Smooth muscle cell (in vitro differentiated cells): ENCODE data around the gene ZIC5. TPM values are rescaled to one million over a fixed set of nuclear protein-coding genes. Genes with fewer than 3 reads are reported as not detected.

Experiments used
- DNase-seq: peaks from one replicate; lab custom pipeline; 2025; ENCODE audit not compliant: unreplicated experiment; lab: John Stamatoyannopoulos, UW
- H2AFZ ChIP-seq: fragments of 200-600 bp; sonication (generic); 2 replicates; pipeline ENCODE4 v1.6.0; 2016; ENCODE audit warnings: antibody characterized with exemption, low read depth, mild to moderate bottlenecking
- H3F3A ChIP-seq: fragments of 200-600 bp; sonication (generic); 2 replicates; pipeline ENCODE4 v1.6.0; 2017; ENCODE audit warnings: antibody characterized with exemption, low read depth
- H3K27ac ChIP-seq: fragments of 200-600 bp; sonication (generic); 2 replicates; pipeline ENCODE4 v1.5.1; 2016; ENCODE audit warnings: low read depth, mild to moderate bottlenecking
- H3K27me3 ChIP-seq: fragments of 200-600 bp; sonication (generic); 2 replicates; pipeline ENCODE4 v1.6.1; 2016; ENCODE audit warnings: low read depth, mild to moderate bottlenecking
- H3K36me3 ChIP-seq: fragments of 200-600 bp; sonication (generic); 2 replicates; pipeline ENCODE4 v1.5.1; 2016; ENCODE audit warnings: low read depth
- H3K4me1 ChIP-seq: fragments of 200-600 bp; sonication (generic); 2 replicates; pipeline ENCODE4 v1.5.1; 2016; ENCODE audit warnings: low read depth
- H3K4me2 ChIP-seq: fragments of 200-600 bp; sonication (generic); 2 replicates; pipeline ENCODE4 v1.6.0; 2016; ENCODE audit warnings: mild to moderate bottlenecking
- H3K4me3 ChIP-seq: fragments of 200-600 bp; sonication (generic); 2 replicates; pipeline ENCODE4 v1.5.1; 2016; ENCODE audit warnings: mild to moderate bottlenecking
- H3K79me2 ChIP-seq: fragments of 200-600 bp; sonication (generic); 2 replicates; pipeline ENCODE4 v1.6.0; 2016; ENCODE audit warnings: low read depth, mild to moderate bottlenecking
- H3K9ac ChIP-seq: fragments of 200-600 bp; sonication (generic); 2 replicates; pipeline ENCODE4 v1.6.0; 2016; ENCODE audit warnings: low read depth
- H3K9me3 ChIP-seq: fragments of 200-600 bp; sonication (generic); replicated peaks from 2 replicates; pipeline ENCODE4 v1.5.1; 2016; ENCODE audit warnings: low read depth
- H4K20me1 ChIP-seq: fragments of 200-600 bp; sonication (generic); 2 replicates; pipeline ENCODE4 v1.6.0; 2016; ENCODE audit warnings: low read depth
- WGBS: methylation state at CpG from one replicate; pipeline ENCODE4 v1.1.7; 2016; ENCODE audit warnings: low lambda C conversion rate; 5-methylcytosine and 5-hydroxymethylcytosine counted together
- polyA plus RNA-seq: library from polyadenylated mRNA; unstranded; fragments of >200 nt; fragmentation: Nextera tagmentation; extraction: Ambion mirVana; gene quantifications from 2 replicates; pipeline ENCODE4 v1.2.1, GENCODE V29; 2016
- total RNA-seq: library from RNA; depleted of rRNA; stranded (reverse); fragments of >200 nt; gene quantifications from 2 replicates; pipeline ENCODE4 v1.2.3, GENCODE V29; 2014
- TF ChIP-seq, protein P1 (sequence below): fragments of 200-600 bp; sonication (generic); IDR thresholded peaks from 2 replicates; pipeline ENCODE4 v1.5.1; 2017; ENCODE audit warnings: borderline replicate concordance, mild to moderate bottlenecking, antibody characterized with exemption; ENCODE audit not compliant: insufficient read depth, poor library complexity, severe bottlenecking

ZIC5 gene
- total and polyA plus RNA-seq, 2 experiments from 2014 or later, result not detected

GRCh38 chr13:99935772-99936171 is 35.8 kb downstream of the ZIC5 start:
- Histone ChIP-seq H3K4me3 (no peak overlapping the region), H3K27ac (no peak overlapping the region), H3K27me3 (peaks cover 5% of the 10 kb centered on the region), H3K9me3 (no peaks in the 10 kb centered on the region), H2AFZ (no peak overlapping the region), H3K4me1 (no peaks in the 10 kb centered on the region), H3K9ac (no peak overlapping the region), H4K20me1 (no peaks in the 10 kb centered on the region), H3F3A (no peaks in the 10 kb centered on the region), H3K4me2 (no peak overlapping the region), H3K79me2 (no peaks in the 10 kb centered on the region), H3K36me3 (no peaks in the 10 kb centered on the region)
- no peak for DNase-seq
- WGBS, result 82% methylated on average over 2 of the region's 2 CpGs
- TF ChIP-seq, protein P1, sequence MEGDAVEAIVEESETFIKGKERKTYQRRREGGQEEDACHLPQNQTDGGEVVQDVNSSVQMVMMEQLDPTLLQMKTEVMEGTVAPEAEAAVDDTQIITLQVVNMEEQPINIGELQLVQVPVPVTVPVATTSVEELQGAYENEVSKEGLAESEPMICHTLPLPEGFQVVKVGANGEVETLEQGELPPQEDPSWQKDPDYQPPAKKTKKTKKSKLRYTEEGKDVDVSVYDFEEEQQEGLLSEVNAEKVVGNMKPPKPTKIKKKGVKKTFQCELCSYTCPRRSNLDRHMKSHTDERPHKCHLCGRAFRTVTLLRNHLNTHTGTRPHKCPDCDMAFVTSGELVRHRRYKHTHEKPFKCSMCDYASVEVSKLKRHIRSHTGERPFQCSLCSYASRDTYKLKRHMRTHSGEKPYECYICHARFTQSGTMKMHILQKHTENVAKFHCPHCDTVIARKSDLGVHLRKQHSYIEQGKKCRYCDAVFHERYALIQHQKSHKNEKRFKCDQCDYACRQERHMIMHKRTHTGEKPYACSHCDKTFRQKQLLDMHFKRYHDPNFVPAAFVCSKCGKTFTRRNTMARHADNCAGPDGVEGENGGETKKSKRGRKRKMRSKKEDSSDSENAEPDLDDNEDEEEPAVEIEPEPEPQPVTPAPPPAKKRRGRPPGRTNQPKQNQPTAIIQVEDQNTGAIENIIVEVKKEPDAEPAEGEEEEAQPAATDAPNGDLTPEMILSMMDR, result no peak

DNA sequence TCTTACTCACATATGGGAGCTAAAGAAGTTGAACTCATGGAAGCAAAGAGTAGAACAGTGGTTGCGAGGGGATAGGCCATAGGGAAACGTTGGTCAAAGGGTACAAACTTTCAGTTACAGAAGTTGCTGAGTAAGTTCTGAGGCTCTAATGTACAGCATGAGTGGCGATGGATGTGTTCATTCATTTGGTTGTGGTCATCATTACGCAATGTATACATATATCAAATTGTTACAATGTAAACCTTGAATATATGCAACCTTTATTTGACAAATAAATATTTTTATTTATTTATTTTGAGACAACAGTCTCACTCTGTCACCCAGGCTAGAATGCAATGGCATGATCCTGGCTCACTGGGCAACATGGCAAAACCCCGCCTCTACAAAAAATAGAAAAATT is 38.7 kb downstream of the ZIC5 start:
- no peak overlapping the region for H3K4me2 ChIP-seq
- H3F3A ChIP-seq, result no peaks in the 10 kb centered on the region
- no peaks in the 10 kb centered on the region for H3K79me2 ChIP-seq
- no peaks in the 10 kb centered on the region for H3K36me3 ChIP-seq
- no peak overlapping the region for H3K27ac ChIP-seq
- no peak for DNase-seq
- peaks cover 5% of the 10 kb centered on the region for H3K27me3 ChIP-seq
- H2AFZ ChIP-seq, result no peak overlapping the region
- no peak overlapping the region for H3K4me3 ChIP-seq
- H3K9ac ChIP-seq, result no peak overlapping the region
- no peaks in the 10 kb centered on the region for H3K9me3 ChIP-seq
- 89% methylated on average over 5 of the region's 5 CpGs for WGBS
- H4K20me1 ChIP-seq, result no peaks in the 10 kb centered on the region
- TF ChIP-seq, protein P1, result no peak
- H3K4me1 ChIP-seq, result no peaks in the 10 kb centered on the region

GRCh38 chr13:99930925-99931324 is 40.6 kb downstream of the ZIC5 start:
- no peaks in the 10 kb centered on the region for H3K36me3 ChIP-seq
- 90% methylated on average over 5 of the region's 5 CpGs for WGBS
- TF ChIP-seq, protein P1, result no peak
- no peak overlapping the region for H2AFZ ChIP-seq
- H3K79me2 ChIP-seq, result no peaks in the 10 kb centered on the region
- H4K20me1 ChIP-seq, result no peaks in the 10 kb centered on the region
- H3K27me3 ChIP-seq, result no peaks in the 10 kb centered on the region
- H3K4me2 ChIP-seq, result no peak overlapping the region
- no peak overlapping the region for H3K9ac ChIP-seq
- DNase-seq, result no peak
- H3K9me3 ChIP-seq, result no peaks in the 10 kb centered on the region
- no peaks in the 10 kb centered on the region for H3K4me1 ChIP-seq
- H3K27ac ChIP-seq, result no peak overlapping the region
- H3F3A ChIP-seq, result no peaks in the 10 kb centered on the region
- no peak overlapping the region for H3K4me3 ChIP-seq

DNA sequence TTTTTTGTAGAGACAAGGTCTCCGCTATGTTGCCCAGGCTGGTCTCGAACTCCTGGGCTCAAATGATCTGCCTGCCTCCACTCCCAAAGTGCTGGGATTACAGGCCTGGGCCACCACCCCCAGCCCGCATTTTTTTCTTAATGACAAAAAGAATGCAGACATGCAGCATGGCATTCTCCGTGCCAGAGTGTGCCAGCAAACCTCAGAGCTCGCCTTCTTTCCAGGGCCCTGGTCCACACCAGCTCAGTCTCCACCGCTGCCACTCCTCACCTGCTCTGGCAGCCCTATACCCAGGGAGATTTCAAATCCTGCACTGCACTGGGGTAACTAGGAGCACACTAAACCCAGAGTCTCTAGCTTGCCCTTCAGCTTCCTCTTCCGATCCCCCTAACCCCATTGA is 41.7 kb downstream of the ZIC5 start:
- DNase-seq, result no peak
- TF ChIP-seq, protein P1, result no peak
- H3K4me3 ChIP-seq, result no peak overlapping the region
- H4K20me1 ChIP-seq, result no peaks in the 10 kb centered on the region
- no peak overlapping the region for H3K27ac ChIP-seq
- no peaks in the 10 kb centered on the region for H3K79me2 ChIP-seq
- H3K36me3 ChIP-seq, result no peaks in the 10 kb centered on the region
- H3F3A ChIP-seq, result no peaks in the 10 kb centered on the region
- H3K4me1 ChIP-seq, result no peaks in the 10 kb centered on the region
- no peak overlapping the region for H3K4me2 ChIP-seq
- H3K9ac ChIP-seq, result no peak overlapping the region
- no peaks in the 10 kb centered on the region for H3K27me3 ChIP-seq
- WGBS, result 82% methylated on average over 7 of the region's 7 CpGs
- H3K9me3 ChIP-seq, result no peaks in the 10 kb centered on the region
- H2AFZ ChIP-seq, result no peak overlapping the region
